T47D (cell line): ENCODE measurements around the gene SUMO4.

Source experiments
- DNase-seq, 2 experiments: peaks; one replicate each; pipeline versions ENCODE4 v3.0.0 to v3.0.0-alpha.2; 2011 to 2012; ENCODE audit warnings: low read depth in 1 of 2, low spot score in 1 of 2
- JUND ChIP-seq: IDR thresholded peaks from 2 replicates; pipeline ENCODE4 v1.6.1; 2012; ENCODE audit warnings: low read depth
- in situ Hi-C: cut with HindIII; loops from 2 replicates; pipeline ENCODE4 v1.10.0; 2016; ENCODE audit warnings: low sequenced_read_pairs, low pct_unique_long_range_greater_than_20kb

The SUMO4 gene

GRCh38 chr6:149397384-149397783 lies 2.7 kb upstream of the SUMO4 start:
- TF ChIP-seq JUND, result no peak
- in situ Hi-C loops, result no loop called here
- no peak for DNase-seq

DNA sequence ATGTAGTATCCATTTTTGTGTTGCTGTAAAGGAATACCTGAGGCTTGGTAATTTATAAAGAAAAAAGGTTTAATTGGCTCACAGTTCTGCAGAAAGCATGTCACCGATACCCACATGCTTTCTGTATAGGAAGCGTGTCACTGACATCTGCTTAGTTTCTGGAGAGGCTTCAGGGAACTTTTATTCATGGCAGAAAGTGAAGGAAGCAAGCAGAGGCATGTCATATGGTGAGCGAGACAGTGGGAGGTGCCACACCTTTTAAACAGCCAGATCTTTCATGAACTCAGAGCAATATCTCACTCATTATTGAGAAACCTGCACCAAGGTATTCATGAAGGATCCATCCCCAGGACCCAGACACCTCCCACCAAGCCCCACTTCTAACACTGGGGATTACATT lies 3.5 kb downstream of the SUMO4 start:
- no peak for DNase-seq
- in situ Hi-C loops, result no loop called here
- no peak for TF ChIP-seq JUND

DNA sequence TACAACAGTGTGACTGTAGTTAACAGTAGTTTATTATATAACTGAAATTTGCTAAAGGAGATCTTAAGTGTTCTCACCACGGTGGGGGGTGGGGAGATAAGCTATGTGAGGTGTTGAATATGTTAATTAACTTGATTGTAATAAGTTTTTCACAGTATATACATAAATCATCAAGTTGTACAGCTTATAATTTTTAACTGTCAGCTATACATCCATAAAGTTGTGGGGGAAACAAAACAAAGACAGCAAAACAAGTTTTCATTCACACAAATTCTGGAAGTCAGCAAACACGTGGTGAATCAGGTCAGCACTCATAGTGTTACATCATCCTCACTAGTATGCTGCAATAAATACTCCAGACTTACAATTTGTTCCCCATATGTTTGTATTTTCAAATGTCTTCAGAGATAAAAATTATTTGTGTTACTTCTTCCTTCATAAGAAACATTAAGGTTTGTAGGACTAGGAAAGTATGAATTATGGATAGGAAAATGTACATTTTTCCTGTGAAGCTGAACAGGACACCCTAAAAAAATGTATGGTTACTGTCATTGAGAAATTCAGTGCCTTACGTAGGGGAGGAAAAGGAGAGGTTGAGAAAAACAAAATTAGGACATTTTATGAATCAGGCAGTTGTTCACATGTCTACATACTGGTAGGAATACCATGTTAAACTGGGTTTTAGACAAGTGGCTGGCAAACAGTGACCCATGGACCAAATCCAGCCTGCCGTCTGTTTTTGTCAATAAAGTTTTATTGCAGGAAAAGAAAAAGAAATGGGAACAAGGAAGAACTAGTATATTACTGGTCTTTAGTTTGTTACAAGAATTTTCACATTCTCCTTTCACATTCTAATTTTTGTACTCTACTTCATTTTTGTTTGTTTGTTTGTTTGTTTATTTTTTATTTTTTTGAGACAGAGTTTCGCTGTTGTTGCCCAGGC lies 6.0 kb downstream of the SUMO4 start:
- TF ChIP-seq JUND, result no peak
- DNase-seq, result no peak
- in situ Hi-C loops, result no loop called here

- in situ Hi-C loops, result no loop called here
- TF ChIP-seq JUND, result no peak
- DNase-seq, result no peak
These were observed 9.6 kb downstream of the SUMO4 start for GRCh38 chr6:149409617-149410016.

DNA sequence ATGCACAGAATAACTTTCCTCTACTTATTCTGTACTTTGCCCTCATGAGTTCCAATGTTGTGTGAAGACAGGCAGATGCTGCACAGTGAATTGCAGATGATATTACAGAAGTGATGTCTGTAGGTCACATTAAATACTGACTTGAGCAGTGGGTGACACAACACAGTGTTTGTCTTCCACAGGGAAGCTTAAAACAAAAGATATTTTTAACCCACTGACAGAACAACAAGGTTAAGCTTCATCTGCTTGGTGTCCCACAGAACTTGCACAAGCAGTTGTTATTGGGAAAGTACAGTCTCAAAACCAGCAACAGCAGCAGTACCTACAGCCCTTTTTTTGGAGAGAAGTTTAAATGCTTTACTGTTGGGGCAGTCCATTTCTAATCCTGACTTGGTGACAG lies 10.5 kb downstream of the SUMO4 start:
- no peak for TF ChIP-seq JUND
- DNase-seq, result no peak
- in situ Hi-C loops, result no loop called here

DNA sequence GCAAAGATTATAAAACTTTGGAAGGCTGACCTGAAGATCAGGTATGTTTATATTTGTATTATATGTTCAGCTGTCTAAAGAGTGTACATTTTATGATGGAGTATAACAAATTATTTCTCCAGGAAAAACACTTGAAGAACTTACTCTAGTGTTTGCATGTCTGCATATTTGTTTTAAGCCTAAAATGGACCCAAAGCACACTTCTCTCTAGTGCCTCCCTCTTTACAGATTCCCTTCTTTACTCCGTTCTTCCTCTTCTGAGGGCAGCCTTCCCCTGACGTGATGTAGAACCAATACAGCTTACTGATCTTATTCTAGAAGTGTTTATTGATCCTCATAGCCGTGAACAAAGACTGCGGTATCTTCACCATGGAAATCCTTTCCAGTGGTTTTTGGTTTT lies 13.9 kb downstream of the SUMO4 start:
- DNase-seq, result no peak
- in situ Hi-C loops, result no loop called here
- TF ChIP-seq JUND, result no peak

DNA sequence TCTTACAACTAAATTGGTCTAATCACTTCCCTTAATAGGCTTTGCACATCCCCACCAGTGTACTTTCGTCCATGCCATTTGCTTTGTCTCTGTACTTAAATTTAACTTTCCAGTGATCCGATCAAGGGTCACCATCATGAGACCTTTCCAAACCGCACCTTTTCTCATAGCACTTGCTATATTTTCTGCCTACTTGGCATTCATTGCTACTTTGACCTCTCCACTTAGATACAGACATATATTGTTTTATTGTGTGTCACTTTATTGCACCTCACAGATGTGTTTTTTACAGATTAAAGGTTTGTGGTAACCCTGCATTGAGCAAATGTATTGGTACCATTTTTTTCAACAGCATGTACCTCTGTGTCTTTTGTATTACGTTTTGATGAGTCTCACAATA lies 14.8 kb downstream of the SUMO4 start:
- no peak for TF ChIP-seq JUND
- DNase-seq, result no peak
- in situ Hi-C loops, result no loop called here

DNA sequence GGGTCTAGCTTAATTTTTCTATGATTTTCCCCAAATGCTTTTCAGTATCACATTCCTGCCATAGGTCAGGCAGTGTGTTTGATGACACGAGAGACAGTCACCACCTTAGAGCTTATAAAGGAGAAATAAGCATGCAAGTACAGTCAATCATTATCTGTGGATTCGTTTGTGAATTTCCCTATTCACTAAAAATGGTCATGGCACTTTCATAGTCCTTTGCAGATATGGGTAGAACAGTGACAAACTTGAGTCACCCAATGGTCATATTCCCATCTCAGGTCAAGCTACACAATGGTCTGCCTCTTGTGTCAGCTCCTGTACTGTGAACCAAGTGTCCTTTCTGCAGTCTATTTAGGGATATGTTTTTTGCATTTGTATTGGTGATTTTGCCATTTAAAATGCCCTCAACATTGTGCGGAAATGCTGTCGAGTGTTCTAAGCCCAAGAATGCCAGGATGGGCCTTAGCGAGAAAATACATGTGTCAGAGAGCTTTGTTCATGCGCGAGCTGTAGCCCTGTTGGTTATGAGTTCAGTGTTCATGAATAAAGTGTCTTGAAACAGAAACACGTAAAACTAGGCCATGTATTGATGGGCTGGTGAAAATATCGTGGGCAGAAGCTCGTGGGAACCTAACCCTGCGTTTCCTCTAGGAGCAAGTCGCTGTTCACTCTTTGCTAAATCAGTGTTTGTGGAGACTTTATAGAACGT lies 19.8 kb downstream of the SUMO4 start:
- no peak for DNase-seq
- TF ChIP-seq JUND, result no peak
- in situ Hi-C loops, result no loop called here

DNA sequence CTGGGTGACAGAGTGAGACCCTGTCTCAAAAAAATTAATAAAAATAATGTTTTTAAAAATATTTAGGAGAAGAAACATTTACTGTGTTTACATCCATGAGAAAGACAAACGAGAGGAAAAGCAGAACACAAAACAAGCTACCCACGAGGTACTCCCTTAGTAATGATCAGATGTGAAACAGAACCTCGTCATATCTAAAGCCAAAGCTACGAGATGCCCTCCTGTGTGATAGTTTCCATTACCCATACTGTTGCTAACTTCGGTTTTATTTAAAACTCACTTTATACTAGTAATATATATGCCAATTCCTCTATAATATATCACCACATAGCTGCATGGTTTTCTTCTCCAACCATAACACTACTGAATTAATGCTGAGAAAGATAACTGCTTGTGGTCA lies 21.1 kb downstream of the SUMO4 start:
- no peak for DNase-seq
- in situ Hi-C loops, result no loop called here
- no peak for TF ChIP-seq JUND

- in situ Hi-C loops, result no loop called here
- DNase-seq, result no peak
- no peak for TF ChIP-seq JUND
These were observed 22.5 kb downstream of the SUMO4 start for GRCh38 chr6:149422581-149422980.

DNA sequence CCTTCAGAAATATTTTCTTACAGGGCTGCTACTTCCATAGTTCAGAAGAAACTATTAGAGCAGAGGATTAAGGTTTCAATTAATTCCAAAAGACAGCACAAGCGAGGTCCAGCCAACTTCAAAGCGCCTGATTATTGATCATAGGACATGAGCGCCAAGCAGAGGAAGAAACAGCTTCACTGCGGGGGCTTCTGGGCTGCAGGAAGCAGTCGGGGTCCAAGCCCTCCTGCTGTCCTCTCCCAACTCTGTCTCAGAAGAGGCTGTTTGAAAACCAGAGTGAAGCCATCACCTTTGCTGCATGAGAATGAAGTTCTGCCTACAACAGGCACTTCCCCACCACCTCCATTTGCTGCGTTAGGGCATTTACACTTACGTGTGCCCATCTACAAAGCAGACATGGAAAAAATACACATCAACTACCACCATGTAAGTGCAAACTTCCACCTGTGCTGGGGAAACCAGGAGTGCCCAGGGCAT lies 23.9 kb downstream of the SUMO4 start:
- no peak for DNase-seq
- TF ChIP-seq JUND, result no peak
- in situ Hi-C loops, result no loop called here

- no peak for DNase-seq
- in situ Hi-C loops, result no loop called here
- no peak for TF ChIP-seq JUND
These were observed 25.2 kb downstream of the SUMO4 start for GRCh38 chr6:149425224-149425623.

DNA sequence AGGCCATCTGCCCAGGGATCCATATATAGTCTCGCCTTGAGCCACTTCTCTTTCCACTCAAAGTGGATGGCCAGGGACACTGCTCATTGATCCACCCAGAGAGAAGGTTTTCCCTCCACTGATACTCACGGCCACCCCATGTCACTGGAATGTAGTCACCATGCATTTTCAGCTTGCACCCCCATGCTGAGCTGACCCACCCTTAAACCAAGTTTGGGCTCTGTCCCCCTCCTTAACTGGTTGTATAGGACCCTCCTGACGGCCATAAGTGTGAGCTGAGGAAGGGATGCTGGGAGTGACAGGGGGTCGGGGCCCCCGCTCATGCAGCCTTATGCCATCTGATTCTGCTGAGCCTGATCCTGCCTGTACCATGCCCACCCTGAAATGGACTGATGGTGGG lies 25.7 kb downstream of the SUMO4 start:
- TF ChIP-seq JUND, result no peak
- in situ Hi-C loops, result no loop called here
- no peak for DNase-seq
